GM19240 (cell line): Measurements from ENCODE around the gene SPDYE5.
"Not testable (repeated sequence)": the region's sequence is repeated elsewhere in the genome, so short reads cannot be mapped to it uniquely, and the experiment has no call there.

Source experiments
- DNase-seq: peaks from one replicate; pipeline ENCODE4 v3.0.0; 2011; ENCODE audit warnings: low spot score; ENCODE audit not compliant: insufficient read length

The SPDYE5 gene, protein sequence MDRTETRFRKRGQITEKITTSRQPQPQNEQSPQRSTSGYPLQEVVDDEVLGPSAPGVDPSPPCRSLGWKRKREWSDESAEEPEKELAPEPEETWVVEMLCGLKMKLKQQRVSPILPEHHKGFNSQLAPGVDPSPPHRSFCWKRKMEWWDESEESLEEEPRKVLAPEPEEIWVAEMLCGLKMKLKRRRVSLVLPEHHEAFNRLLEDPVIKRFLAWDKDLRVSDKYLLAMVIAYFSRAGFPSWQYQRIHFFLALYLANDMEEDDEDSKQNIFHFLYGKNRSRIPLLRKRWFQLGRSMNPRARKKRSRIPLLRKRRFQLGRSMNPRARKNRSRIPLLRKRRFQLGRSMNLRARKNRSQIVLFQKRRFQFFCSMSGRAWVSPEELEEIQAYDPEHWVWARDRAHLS

GRCh38 chr7:75492020-75492419 is at the start of gene SPDYE5:
TSS of gene SPDYE5 (plus strand) at chr7:75492320. CDS start at chr7:75494048, 1,728 bp downstream.
- not testable (repeated sequence) for DNase-seq

- DNase-seq, result not testable (repeated sequence)
Observed at GRCh38 chr7:75442465-75443111, 49.5 kb upstream of the SPDYE5 start.

DNA sequence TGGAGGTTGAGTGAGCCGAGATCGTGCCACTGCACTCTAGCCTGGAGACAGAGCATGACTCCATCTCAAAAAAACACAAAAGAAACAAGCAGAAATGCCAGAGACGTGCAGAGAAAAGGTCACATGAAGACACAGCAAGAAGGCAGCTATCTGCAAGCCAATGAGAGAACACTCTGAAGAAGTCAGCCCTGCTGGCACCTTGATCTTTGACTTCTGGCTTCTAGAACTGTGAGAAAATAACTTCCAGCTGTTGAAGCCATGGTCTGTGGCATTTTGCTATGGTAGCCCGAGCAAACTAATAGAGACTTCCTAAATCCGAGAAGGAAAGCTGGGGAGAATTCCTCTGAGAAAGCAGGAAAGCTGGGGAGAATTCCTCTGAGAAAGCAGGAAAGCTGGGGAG is 42.2 kb upstream of the SPDYE5 start:
- not testable (repeated sequence) for DNase-seq

- not testable (repeated sequence) for DNase-seq
Observed at GRCh38 chr7:75452494-75452955, 39.6 kb upstream of the SPDYE5 start.

- DNase-seq, result not testable (repeated sequence)
Observed at GRCh38 chr7:75456403-75456802, 35.7 kb upstream of the SPDYE5 start.

GRCh38 chr7:75458034-75458433 is 34.1 kb upstream of the SPDYE5 start:
- DNase-seq, result not testable (repeated sequence)

- DNase-seq, result not testable (repeated sequence)
Observed at GRCh38 chr7:75460541-75460940, 31.6 kb upstream of the SPDYE5 start.

GRCh38 chr7:75470166-75470565 is 22.0 kb upstream of the SPDYE5 start:
- not testable (repeated sequence) for DNase-seq

- not testable (repeated sequence) for DNase-seq
Observed at GRCh38 chr7:75477457-75477856, 14.7 kb upstream of the SPDYE5 start.

- not testable (repeated sequence) for DNase-seq
Observed at GRCh38 chr7:75480313-75480712, 11.8 kb upstream of the SPDYE5 start.

- DNase-seq, result not testable (repeated sequence)
Observed at GRCh38 chr7:75485355-75485978, 6.7 kb upstream of the SPDYE5 start.

DNA sequence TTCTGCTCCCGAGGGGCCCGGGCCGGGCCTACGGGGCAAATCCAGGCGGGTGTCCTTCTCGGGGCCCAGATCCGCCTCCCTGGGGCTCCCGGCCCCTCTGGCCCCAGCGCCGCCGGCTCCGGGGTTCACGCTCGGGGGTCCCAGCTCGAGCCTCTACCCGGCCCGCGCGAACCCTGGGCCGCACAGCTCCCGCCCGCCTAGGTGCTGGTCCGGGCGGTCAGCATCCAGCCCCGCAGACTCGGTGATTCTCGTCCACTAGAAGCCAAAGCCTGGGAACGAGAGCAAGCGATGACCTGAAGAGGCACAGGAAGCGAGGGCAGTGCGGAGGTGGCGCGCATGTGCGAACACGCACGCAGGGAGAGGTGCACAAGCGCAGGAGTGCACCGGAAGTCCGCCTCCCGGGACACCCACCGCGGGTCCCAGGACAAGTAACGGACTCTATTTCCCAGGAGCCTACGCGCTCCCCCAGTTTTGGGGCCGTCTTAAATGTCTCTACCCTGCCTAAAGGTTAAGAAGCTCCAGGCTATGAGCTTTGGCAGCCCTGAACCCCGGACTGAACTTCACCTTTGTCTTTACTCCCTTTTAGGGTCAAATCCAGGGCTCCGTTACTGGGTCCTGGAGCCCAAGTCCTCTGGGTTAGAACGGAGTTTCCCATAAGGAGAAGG is 6.0 kb upstream of the SPDYE5 start, which contains the start of gene POM121C:
TSS of gene POM121C (minus strand) at position 321 of the 665 bp plus-strand sequence. CDS start 44,803 bp downstream, outside the sequence.
- peak; percentile 41 for DNase-seq

- not testable (repeated sequence) for DNase-seq
Observed at GRCh38 chr7:75509033-75509432, 16.9 kb downstream of the SPDYE5 start.

GRCh38 chr7:75518842-75519241 is 26.7 kb downstream of the SPDYE5 start:
- DNase-seq, result not testable (repeated sequence)

GRCh38 chr7:75521727-75522126 is 29.6 kb downstream of the SPDYE5 start:
- DNase-seq, result not testable (repeated sequence)

DNA sequence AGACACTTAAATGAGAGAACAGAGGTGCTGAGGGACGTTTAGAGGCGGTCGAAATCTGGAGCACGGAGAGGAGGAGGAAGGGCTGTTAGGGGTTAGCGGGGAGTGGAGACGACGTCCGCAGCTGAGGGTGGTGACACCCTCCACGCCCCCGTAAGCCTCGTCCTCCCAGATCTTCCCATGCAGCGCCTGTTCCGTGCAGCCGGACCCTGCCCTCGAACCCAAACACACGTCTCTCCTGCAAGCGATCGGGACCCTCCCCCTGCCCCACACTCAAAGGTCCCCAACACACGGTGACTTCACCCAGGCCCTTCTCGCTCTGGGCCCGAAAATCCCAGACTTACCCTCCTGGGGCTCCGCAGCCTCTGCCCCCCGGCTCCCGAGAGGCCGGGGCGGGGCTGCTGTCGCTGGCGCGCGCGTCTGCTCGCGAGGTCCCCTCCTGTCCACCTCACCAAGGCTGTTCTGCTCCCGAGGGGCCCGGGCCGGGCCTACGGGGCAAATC is 35.2 kb downstream of the SPDYE5 start:
- not testable (repeated sequence) for DNase-seq

DNA sequence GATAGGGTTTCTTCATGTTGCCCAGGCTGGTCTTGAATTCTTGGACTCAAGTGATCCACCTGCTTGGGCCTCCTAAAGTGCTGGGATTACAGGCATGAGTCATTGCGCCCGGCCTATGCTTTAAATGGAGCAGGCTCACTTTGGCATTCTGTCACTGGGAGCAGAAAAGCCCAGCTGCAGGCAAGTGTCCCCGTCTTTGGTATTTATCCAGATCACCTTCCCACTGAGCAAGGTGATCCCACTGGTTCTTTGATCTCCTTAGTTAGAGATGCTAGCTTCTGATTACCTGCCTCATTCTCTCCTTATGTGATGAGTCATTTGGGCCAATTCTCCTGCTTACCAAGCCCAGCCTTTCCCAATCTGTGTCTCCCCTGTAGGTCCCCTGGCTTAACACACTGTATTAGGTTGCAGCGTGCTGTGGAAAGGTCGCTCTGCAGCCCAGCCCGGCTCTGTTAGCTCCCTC is 39.3 kb downstream of the SPDYE5 start:
- DNase-seq, result no peak

GRCh38 chr7:75532639-75533038 is 40.5 kb downstream of the SPDYE5 start:
- no peak for DNase-seq

DNA sequence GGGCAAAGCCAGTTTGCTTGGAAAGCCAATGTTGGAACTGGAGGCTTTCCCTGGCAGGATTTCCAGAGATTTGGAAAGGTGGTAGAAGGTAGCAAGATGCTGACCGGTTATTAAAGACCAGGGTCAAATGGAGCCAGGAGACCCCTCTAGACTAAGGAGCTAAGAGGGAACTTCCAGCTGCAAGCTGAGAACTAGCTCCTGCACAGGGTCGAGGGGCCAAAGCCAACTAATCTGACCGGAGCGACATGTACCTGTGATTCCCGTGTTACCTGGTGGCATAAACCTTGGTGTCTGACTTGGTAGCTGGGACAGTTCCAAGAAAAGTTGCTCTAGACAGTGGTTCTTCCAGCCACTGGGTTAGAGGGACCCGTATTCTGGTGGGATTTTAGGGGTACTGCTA is 41.8 kb downstream of the SPDYE5 start:
- no peak for DNase-seq

- peak; percentile 51 for DNase-seq
Observed at GRCh38 chr7:75534727-75535307, 42.7 kb downstream of the SPDYE5 start.

DNA sequence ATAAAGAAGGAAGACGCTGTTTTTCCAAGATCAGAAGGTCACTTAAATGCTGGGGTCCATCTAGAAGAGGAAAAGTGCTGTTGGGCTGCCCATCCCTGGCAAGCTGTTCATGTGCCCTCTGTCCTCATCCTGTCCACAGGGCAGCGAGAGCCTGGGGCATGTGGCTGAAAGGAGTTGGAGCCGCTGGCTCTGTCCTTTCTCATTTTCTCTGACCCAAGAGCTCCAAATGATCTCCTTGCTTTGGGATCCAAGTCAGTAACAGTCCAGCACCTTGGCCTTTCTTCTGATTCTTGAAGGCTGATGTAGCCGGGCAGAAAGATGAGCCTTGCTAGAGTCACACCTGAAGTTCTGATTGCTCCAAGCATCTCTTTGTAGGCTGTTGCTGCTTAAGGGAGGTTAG is 44.4 kb downstream of the SPDYE5 start:
- no peak for DNase-seq
